Tongue (tissue), 2 donors: Measurements from ENCODE around the gene P2RX5. TPM values are rescaled to one million over a fixed set of nuclear protein-coding genes. Genes with fewer than 3 reads are reported as not detected.
A peak's percentile ranks its signal among the peaks of the same experiment; 100 is the strongest.
"Not testable (repeated sequence)": the region's sequence is repeated elsewhere in the genome, so short reads cannot be mapped to it uniquely, and the experiment has no call there.

ENCODE experiments used
- DNase-seq: peaks from one replicate; pipeline ENCODE4 v3.0.0-alpha.2; 2015
- total RNA-seq: library from RNA; depleted of rRNA; stranded (reverse); fragments of >200 nt; gene quantifications from one replicate; pipeline ENCODE4 v1.2.3, GENCODE V29; 2014

Gene P2RX5
- total RNA-seq, 1 donor from 2014 or later, result 13.5 TPM

GRCh38 chr17:3712811-3713463 is 17.0 kb upstream of the P2RX5 start:
- no peak for DNase-seq

- no peak for DNase-seq
Observed at GRCh38 chr17:3710951-3711383, 15.0 kb upstream of the P2RX5 start.

GRCh38 chr17:3708366-3708765 is 12.4 kb upstream of the P2RX5 start:
- no peak for DNase-seq

- not testable (repeated sequence) for DNase-seq
Observed at GRCh38 chr17:3705718-3705984, 9.7 kb upstream of the P2RX5 start.

DNA sequence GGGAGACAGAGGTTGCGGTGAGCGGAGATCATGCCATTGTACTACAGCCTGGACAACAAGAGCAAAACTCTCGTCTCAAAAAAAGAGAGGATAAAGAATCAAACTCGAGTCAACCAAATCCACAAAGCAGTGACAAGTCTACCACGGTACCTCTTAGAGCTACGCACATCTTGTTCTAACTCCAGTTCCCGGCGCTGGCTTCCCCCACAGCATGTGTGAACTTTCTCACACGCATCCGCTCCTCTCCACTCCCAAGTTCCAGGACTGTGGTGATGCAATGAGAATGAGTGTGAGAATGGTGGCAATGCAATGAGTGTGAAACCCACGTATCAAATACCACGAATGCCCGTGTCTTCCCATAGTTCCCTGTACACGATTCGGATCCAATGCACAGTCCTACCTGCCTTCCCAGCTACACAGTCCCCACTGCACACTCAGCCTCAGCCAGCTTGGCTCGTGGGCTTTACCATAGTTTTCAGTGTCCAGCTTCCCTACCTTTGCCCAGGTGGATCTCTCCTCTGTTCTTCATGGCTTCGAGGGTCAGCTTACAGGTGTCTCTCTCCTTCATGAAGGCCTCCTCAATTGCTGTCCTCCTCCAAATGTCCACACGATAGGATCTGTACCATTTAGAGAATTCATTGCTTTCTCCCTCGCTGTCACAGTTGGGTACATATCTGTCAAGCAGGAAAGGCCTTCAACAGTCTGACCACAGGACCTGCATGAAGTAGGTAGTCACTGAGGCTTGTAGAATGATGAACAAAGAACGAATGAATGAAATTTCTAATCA is 9.2 kb upstream of the P2RX5 start:
- no peak for DNase-seq

DNA sequence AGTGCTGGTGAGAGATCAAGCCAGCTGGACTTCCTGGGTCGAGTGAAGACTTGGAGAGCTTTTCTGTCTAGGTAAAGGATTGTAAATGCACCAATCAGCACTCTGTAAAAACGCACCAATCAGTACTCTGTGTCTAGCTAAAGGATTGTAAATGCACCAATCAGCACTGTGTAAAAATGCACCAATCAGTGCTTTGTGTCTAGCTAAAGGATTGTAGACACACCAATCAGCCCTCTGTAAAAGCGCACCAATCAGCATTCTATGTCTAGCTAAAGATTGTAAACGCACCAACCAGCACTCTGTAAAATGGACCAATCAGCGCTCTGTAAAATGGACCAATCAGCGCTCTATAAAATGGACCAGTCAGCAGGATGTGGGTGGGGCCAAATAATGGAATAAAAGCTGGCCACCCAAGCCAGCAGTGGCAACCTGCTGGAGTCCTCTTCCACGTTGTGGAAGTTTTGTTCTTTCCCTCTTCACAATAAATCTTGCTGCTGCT is 6.1 kb upstream of the P2RX5 start:
- not testable (repeated sequence) for DNase-seq

DNA sequence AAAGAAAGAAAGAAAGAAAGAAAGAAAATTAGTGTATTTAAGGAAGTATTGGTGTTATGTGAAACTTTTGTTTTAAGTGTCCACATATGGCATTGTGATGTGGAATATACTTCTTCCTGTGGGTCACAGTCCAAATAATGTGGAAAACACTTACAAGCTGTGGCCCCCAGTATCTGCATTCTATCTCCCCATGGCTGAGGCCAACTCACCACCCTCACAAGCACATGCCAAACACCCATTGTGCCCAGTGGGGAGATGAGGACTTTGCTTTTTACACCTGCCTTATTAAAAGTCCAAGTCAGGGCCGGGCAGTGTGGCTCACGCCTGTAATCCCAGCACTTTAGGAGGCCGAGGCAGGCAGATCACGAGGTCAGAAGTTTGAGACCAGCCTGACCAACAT is 4.0 kb upstream of the P2RX5 start:
- DNase-seq, result no peak

GRCh38 chr17:3698139-3698538 is 2.2 kb upstream of the P2RX5 start:
- DNase-seq, result no peak

GRCh38 chr17:3697103-3697476 is 1.1 kb upstream of the P2RX5 start:
- DNase-seq, result peak; percentile 79

DNA sequence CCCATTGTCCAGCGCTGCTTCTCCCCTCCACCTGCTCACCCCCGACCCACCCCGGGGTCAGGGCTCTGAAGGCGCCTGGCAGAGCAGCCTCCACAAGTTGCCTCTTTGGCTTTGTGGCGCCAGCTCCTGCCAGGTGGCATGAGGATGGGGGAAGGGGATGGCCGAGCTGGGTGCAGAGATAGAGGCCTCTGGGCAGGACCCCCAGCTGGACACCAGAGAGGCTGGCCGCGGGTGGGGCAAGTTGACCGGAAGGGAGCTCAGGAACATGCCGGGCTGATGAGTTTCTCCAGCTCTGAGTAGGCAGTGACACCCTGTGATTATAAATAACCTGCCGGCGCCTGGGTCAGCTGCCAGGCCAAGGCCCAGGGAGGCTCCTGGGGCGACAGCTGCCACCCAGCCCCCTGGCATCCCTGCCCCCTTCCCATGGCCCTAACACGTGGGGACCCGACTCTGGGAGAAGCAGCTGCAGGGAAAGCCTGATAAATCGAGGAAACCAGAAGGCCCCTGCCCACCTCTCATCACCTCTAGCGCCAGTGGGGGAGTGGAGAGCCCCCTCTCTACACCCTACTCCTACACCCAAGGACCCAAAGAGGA is 729 bp downstream of the P2RX5 start:
- peak; percentile 83 for DNase-seq

GRCh38 chr17:3693829-3694231 is 2.1 kb downstream of the P2RX5 start:
- no peak for DNase-seq

GRCh38 chr17:3693141-3693540 is 2.8 kb downstream of the P2RX5 start:
- DNase-seq, result no peak

DNA sequence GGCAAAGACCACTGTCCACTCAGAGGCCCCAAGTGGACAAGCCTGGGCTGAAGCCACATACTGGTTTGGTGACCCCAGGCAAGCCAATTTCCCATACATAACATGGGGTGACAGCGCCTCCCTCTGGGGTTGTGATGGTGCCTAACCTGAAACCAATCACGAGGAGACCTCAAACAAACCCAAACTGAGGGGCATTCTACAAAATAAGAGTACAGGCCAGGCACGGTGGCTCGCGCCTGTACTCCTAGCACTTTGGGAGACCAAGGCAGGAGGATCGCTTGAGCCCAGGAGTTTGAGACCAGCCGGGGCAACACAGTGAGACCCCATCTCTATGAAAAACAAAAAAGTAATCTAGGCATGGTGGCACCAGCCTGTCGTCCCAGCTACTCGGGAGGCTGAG is 3.6 kb downstream of the P2RX5 start:
- DNase-seq, result no peak

GRCh38 chr17:3691617-3692067 is 4.3 kb downstream of the P2RX5 start:
- no peak for DNase-seq

- no peak for DNase-seq
Observed at GRCh38 chr17:3690094-3690715, 5.8 kb downstream of the P2RX5 start.

DNA sequence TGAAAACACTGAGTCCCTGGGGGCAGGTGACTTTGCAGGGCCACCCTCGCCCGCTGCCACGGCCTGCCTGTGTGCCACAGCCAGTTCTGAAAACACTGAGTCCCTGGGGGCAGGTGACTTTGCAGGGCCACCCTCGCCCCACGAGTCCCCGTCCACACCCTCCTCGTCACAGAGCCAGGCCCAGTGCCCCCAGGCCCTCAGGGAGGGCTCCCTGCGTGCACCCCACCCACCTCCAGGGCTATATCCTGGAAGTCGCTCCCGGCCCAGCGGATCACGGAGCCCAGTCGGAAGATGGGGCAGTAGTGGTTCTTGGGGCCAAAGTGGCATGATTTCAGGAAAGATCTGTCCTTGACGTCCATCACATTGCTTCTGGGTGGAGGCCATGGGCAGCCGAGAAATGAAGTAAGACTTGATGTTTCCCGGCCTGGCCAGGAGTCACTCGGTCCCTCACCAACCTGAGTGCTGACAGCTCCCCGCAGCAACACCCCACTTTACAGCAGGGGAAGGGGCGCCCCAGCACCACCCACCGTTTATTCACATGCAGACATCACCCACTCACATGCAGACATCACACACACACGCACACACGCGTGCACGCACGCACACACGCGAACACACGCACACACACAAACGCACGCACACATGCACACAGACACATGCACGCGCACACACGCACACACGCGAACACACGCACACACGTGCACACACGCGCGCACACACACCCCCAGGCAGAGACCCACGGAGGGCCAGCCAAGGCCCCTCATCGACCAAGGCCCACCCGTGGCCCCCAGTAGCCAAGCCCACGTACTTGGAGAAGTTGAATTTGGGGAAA is 6.5 kb downstream of the P2RX5 start:
- no peak for DNase-seq

- no peak for DNase-seq
Observed at GRCh38 chr17:3688852-3689261, 7.1 kb downstream of the P2RX5 start.

GRCh38 chr17:3688027-3688553 is 7.9 kb downstream of the P2RX5 start:
- DNase-seq, result no peak

GRCh38 chr17:3685174-3685573 is 10.8 kb downstream of the P2RX5 start:
- no peak for DNase-seq

DNA sequence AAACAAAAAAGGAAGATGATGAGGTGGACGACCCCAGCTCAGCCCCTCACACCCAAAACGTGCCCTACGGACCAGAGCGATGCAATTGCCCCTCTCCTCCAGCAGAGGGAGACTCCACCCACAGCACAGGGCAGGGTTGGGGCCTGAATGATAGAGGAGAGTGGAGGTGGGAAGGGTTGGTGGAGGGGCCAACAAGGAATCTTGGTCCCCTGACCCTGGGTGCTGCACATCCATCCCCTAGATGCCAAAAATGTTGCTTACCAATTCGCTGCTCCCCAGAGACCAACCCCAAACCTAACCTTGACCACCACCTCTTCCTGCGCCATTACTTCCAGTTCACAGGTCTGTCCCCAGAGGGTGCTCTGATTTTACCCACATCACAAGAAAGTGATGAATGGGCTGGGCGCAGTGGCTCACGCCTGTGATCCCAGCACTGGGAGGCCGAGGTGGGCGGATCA is 12.9 kb downstream of the P2RX5 start:
- DNase-seq, result no peak

DNA sequence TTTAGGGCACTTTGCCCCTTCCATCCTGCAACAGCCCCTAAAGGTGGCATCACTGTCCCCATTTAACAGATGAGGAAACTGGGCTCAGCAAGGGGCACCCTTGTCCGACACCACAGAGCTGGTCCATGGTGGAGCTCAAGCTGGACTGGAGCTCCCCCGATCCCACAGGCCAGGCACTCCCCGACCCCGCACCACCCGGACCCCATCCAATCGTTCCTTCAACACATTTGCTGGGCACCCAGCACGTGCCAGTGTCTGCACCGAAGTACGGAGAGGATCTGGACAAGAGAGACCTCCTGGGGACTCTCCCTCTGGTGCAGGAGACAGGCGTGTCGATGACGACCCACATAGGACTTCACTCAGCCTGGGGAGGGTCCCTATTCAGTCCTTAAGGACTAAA is 13.9 kb downstream of the P2RX5 start:
- no peak for DNase-seq

DNA sequence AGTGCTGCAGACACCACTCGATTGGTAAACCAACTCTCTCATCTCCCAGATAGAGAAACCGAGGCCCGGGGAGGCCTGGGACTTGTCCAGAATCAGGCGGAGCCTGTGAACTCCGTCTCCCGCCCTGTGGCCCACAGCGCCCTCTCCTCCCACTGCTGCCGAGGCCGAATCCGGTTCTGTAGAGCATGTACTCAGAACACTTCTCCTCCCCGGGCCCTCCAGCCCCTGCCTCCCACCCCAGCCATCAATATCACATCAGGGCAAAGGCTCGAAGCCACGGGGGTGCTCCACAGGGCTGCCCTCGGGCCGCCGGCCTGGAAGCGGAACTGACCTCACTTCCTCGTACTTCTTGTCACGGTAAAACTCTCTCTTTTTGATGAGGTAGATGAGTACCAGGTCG is 14.4 kb downstream of the P2RX5 start:
- DNase-seq, result no peak
